ENCODE data around the gene HPCAL1.

Gene HPCAL1

DNA sequence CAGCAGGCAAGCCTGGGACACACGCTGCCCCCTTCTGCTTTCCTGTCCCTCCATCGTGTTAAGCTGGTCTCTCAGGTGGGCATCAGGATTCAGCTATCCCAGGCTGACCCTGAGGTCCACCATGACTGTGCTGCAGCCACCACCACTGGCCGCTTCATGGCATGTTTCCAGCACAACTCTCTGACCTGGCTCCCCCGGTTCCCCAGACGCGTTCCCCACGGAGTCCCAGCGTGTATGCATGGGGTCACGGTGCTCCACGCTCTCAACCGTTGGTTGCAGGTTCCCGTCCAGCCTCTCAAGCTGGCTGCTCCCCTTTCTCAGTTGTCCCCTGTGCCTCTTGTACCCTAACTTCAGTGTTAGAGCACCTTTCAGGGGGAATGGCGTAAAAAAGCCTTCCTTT lies 20.3 kb downstream of the HPCAL1 start:
- DNase-seq (ENCODE audit: low read depth, low spot score): no peak

DNA sequence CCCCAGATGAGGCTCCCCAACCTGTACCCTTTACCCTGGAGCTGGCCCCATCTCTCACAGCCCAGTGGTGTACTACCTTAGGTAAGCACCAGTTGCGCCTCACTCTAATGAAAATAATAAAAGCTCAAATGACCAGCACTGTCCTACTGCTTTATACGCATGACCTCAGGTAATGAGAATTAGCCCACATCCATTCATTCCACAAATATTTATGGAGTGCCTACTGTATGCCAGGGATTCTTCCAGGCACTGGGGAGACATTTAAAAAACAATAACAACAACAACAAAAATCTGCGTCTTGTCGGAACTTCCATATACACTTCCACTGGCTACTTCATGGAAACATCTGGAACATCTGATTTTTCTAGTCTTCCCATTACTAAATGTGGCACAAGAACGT lies 20.8 kb downstream of the HPCAL1 start:
- no peak for DNase-seq (ENCODE audit: low read depth, low spot score)

DNA sequence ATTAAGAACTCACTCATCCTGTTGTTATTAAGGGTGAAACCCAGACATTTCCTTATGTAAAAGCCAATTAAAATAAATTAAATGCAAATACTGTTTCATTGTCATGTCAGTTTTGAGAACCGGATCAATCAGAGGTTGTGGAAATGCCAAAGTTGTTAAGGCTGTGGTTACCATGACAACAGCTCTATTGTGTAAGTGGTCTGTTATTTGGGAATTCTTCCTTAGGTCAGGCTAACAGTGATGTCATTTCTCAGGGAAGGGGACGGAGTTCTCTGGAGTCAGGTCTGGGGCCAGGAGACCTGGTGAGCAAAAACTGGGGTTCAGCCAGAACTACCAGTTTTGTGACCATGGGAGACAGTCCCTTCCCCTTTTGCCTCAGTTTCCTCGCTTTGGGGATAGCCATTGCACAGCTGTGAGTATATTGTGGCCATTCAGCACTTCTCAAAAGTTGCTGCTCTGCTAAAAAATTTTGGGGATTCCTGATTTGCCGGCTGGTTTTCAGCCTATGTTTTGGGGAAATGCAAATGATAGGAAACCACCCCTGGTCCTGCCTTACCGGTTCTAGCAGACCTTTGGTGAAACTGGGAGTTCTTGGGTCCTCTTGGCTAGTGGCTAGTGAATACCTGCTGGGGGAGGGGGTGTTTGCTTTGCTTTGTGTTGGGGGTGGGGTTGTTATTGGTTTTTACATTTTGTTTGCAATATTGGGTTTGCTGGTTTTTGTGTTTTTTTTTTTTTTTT lies 21.6 kb downstream of the HPCAL1 start:
- DNase-seq (ENCODE audit: low read depth, low spot score): no peak

DNA sequence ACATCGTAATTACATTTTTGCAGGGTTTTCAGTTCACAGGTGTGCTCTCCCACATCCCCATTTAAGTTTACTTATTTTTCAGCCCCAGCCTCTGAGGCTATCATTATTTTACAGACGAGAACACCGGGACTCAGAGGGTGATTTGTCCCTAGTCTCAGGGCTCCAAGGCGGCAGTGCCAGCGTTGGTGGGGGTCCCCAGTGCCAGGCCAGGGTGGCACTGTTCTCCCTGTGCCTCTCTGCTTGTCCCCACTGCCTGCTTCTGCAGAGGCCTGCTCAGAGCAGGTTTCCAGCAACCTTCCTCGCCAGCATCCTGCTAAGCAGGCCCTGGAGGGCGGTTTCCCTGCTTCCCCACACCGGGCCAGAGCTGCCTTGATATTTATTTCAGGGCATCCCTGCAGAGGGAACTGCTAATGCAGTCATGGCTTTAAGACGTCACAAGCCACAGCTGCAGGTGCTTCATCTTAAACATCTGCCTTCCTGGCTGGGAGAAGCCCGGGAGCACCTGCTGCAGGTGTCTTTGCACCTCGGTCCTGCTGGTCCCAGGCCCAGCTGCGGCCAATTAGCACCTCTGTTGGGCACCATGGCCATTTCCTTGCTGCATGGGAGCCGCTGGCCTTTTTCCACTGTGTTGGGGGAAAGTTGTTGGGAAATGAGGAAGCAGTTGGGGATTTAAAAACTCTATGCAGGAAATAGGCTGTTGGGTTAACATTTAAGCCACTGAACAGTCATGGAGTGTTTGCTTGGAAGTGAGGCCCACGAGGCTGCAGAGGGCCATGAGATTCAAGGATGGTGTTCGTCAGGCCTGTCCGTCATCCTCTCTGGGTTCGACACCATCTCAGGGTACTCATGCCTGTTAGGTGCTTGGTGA lies 22.8 kb downstream of the HPCAL1 start:
- no peak for DNase-seq (ENCODE audit: low read depth, low spot score)

DNA sequence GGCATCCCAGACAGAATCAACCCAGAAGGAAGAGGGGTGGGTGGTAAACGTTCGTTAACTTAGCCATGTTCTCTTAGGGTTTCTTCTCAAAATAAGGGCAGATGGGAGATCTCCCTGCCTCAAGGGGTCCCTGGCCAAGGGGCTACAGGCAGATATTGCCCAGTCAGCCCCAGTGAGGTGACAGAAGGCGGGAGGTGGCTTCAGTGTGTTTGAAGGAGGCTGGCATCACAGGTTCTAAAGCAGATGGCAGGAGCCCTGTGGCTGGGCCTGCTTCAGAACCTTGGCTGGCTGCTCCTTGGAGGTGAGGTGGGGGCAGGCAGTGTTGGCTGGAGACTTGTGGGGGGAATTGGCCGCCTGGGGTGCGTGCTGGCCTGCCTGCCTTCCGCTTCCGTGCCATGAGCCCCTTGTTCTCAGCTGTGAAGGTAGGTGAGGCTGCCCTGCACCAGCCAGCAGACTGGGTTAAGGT lies 23.5 kb downstream of the HPCAL1 start:
- no peak for DNase-seq (ENCODE audit: low read depth, low spot score)

DNA sequence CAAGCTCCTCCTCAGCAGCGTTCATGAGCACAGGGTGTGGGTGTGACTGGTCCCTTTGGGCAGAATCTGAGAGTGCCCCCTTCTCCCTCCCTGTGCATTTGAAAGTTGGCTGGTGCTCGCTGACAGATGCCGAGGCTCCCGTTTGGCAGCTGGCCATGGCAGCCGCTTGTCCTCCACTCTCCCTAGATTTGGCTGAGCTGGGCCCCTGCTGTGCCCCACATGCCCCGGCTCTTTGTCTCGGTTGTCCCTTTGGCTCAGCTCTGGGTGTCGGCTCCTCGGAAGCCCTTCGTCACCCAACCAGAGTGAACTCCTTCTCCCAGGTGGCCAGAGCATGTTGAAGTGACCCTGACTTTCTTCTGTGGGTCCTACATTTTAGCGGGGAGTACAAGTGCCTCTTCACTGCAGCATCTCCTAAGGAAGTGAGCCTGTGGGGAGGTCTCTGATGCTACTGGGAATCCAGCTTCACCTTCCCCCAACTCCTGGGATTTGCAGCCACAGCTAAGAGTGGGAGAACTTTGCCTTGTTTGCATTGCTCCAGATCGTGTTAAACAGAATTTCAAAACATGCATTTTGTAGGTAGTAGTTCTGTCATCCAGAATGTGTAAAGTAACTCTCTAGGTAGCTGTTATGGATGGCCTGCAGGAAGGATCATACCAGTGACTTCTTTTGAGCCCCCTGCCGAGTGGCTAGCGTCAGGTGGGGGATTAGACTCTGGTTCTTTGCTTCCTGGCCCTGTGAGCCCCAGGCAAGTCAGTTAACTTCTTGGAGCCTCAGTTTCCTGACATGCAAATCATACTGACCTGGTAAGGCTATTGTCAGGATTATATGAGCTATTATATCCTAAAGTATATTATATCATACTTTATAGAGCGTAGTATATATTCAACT lies 24.2 kb downstream of the HPCAL1 start:
- DNase-seq (ENCODE audit: low read depth, low spot score): no peak

DNA sequence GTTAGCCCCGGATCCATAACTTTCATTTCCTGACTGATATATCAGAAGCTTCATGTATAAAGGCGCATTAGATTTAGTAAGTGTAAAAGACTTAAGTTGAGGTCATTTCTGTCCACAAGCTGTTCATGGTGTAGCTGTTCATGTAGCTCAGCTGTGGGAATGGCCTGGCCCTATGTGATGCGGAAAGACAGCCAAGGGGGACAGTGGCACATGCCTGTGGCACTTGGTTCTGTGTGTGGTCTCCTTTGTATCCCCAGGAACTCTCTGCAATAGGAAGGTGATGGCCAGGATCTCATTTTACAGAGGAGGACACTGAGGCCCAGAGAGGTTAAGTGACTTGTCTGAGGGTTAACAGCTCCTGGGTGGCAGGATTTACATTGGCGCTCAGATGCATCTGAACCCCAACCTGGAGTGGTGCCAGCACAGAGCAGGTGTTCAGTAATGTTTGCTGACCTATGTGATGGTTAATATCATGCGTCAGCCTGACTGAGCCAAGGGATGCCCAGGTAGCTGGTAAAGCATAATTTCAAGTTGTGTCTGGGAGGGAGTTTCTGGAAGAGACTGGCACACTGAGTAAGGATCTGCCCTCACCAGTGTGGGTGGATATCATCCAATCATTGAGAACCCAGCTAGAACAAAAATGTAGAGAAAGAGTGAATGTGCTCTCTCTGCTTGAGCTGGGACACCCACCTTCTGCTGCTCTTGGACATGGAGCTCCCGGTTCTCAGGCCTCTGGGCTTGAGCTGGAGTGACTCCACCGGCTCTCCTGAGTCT lies 25.4 kb downstream of the HPCAL1 start:
- DNase-seq (ENCODE audit: low read depth, low spot score): no peak

DNA sequence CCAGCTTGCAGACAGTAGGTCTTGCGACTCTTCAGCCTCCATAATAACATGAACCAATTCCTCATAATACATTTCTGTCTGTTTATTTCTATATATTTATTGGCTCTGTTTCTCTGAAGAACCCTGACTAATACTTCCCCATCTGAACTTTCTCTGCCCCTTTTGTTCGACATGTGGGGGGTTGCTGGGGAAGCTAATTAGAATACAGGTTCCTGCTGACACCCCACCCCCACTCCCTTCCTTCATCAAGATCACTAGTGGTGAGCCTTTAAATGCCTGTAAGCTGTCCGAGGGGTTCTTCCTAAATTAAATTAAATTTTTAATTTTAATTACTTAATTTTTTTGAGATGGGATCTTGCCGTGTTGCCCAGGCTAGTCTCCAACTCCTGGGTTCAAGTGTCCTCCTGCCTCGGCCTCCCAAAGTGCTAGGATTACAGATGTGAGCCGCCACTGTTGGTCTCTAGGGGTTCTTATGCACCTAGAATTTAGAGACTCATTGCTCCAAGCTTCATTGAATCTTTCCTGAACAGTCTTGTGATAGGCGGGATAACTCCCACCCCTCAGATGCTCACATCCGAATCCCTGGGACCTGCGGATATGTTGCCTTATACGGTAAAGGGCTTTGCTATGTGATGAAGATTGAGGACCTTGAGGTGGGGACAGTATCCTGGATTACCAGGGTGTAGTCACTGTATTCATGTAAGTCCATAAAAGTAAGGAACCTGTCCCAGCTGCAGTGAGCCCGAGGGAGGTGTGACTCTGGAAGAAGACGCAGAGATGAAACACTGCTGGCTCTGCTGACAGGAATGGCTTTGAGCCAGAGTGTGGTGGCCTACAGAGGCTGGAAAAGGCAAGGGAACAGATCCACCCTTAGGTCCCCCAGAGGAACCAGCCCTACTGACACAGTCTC lies 26.2 kb downstream of the HPCAL1 start:
- DNase-seq (ENCODE audit: low read depth, low spot score): no peak

DNA sequence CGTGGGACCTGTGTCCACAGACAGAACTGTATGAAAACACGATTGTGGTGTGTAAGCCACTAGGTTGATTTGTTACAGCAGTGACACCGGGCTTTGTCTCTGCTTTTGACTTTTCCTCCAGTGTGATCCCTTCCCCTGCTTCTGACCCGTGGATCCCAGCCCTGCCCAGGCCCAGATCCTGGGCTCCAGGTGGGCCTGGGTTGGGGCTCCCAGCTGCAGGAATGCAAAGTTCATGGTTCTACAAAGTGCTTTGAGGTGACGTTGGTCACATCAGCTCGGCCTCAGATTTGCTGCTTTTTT lies 26.8 kb downstream of the HPCAL1 start:
- no peak for DNase-seq (ENCODE audit: low read depth, low spot score)

DNA sequence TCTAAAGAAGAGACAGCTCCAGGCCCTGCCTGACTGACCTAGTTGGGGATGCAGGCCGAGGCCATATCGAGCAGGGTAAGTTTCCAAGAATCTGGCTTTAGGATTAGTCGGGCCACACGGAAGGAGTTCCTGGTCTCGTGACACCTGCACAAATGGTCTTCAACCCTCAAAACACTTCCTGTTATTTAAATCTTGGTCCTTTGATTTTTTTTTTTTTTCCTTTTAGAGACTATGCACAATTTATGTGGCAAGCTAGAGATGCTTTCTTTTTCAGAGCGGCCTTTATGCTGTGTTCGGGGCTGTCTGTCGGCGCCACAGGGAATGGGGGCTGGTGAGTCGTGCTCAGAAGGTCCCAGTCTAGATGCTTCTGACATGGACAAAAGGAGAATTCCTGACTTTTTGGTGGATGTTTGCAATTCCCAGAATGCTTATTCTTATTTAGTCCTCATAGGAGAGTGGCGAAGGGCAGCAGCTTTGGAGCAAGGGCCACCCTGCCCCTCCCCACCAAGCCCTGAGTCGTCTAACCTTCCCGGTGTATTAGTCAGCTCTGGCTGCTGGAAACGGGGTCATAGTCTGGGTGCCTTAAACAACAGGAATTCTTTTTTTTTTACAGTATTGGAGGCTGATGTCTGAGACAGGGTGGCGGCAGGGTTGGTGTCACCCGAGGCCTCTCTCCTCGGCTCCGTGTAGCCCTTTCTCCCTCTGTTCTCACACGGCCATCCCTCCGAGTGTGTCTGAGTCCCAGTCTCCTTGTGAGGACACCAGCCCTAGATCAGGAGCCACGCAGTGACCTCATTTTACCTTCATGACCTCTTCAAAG lies 27.4 kb downstream of the HPCAL1 start:
- no peak for DNase-seq (ENCODE audit: low read depth, low spot score)

DNA sequence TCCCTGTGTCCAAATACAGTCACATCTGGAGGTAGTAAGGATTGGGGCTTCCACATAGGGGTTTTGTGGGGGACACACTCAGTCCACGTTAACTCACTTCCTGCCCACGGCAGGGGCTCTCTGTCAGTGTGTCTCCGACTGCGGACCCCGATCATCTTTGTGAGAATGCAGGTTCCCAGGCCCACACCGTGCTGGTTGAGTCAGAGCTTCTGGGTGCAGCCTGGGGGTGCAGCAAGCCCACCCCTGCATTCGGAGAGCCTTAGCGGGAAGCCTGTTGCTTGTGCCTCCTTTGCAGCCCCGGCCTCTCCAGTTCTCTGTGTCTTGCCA lies 28.0 kb downstream of the HPCAL1 start:
- DNase-seq (ENCODE audit: low read depth, low spot score): no peak

DNA sequence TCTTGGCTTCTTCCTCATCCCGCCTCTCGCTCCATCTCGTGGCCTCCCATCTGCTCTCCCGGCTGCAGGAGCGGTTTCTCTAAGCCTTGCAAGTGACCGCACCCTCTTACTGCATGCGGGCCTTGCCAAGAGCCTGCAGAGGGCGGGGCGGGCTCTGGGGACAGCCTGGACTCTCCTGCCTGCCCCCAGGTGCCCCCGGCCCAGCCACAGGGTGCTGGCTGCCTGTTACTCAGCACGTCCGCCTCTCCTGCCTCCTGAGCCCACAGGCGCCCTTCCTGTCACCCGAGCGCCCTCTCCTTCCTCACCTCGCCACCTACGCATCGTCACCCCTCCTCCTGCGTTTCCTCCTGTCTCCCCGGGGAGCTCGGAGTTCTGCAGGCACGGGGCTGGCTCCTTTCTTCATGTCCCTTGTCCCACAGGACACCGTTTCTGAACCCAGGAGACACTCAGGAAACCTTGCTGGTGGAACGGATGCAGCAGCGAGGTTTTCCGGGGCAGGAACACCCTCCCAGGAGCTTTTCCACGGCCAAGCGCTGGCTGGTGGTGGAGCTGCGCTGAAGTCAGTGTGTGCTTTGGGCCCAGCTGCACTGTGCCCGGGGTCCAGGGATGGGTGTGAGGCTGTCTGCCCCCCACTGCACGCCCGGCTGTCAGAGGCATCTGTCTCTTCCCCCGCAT lies 28.5 kb downstream of the HPCAL1 start:
- DNase-seq (ENCODE audit: low read depth, low spot score): peak; percentile 42

DNA sequence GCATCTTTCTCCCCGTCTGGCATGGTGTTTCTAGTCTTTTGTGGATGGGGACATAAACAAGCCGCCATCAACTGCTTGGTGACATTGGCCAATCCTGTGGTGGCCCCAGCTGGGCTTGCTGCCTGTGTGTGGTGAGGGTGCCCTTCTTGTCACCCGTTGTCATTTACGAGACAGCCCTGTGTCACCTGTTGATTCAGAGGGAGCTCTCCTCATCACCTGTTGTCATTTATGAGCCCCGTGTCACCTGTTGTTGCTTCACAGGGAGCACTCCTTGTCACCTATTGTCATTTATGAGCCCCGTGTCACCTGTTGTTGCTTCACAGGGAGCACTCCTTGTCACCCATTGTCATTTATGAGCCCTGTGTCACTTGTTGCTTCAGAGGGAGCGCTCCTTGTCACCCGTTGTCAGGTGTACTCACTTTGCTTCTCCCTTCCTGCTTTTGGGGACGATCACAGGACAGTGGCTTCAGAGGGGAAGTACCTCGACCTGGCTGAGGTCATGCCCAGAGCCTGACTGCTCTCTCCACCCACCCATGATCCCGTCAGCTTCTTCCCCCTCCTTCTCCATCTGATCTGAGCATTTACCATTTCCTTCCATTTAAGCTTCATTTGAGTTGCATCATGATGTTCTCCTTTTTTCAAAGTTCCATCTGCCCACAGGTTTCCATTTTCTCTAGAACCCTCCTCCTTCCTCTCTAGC lies 29.1 kb downstream of the HPCAL1 start:
- no peak for DNase-seq (ENCODE audit: low read depth, low spot score)

DNA sequence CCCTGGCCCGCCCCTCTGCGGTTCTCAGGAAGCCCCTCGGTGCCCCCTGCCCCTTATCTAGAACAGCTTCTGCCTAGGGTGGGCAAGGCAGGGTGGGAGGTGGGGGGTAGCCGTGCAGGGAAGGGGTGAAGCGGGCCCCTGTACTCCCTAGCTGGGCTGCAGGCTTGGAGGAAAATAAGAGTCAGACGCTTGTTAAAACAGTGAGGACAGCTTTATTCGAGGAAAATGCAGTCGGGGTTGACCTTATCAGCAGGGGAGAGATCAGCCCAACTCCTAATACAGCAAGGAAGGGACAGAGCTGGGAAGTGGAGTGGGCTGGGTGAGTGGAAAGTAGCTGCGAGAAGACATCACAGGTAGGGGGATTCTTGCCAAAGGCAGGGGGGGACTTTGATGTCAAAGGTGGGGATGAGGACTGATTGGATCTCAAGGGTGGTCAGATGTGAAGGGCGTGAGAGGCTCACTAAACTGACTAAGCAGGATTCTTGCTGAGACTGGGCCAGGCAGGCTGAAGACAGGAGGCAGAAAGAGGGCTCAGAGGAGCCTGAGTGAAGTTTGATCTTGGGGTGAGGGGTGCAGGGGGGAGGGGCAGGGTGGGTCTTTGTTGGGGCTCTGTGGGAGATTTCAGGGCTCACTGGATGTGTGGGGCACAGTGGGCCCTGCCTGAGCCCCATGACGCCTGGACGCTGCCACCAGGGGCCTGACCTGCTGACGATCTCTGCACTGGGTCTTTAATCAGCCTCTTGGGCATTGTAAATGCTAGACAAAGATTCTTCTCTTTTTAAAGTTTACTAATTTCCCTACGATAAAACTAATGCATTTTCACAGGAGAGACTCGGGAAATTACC lies 29.9 kb downstream of the HPCAL1 start:
- no peak for DNase-seq (ENCODE audit: low read depth, low spot score)

DNA sequence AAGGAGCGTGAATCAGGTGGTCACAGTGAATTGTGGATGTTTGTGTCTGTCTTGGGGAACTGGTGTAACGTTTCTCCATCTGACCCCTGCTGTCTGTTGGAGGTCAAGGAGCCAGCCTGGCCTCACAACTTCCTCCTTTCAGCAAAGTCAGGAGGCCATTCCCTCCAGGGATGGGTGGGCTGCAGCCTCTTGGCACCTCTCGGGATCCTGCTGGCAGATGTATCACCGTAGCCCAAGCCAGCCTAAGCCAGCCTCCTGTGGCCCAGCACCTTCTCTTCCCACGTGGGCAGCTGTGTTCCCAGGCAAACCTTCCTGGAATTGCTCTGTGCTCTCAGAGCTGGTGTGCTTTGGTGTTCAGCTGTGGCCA lies 30.5 kb downstream of the HPCAL1 start:
- DNase-seq (ENCODE audit: low read depth, low spot score): no peak

DNA sequence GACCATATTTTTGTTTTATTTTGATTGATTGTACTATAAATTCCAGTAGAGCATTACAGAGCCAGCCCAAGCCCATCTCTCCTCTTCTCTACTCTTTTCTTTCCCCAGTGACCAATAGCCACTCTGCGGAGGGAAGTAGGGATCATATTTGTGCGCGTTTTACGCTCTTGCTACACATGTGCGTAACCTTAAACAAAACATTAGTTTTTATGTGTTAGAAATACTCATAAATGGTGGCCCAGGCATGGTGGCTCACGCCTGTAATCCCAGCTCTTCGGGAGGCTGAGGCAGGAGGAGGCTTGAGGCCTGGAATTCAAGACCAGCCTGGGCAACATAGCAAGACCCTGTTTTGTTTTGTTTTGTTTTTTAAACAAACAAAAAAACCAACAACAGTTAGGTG lies 31.3 kb downstream of the HPCAL1 start:
- DNase-seq (ENCODE audit: low read depth, low spot score): no peak

DNA sequence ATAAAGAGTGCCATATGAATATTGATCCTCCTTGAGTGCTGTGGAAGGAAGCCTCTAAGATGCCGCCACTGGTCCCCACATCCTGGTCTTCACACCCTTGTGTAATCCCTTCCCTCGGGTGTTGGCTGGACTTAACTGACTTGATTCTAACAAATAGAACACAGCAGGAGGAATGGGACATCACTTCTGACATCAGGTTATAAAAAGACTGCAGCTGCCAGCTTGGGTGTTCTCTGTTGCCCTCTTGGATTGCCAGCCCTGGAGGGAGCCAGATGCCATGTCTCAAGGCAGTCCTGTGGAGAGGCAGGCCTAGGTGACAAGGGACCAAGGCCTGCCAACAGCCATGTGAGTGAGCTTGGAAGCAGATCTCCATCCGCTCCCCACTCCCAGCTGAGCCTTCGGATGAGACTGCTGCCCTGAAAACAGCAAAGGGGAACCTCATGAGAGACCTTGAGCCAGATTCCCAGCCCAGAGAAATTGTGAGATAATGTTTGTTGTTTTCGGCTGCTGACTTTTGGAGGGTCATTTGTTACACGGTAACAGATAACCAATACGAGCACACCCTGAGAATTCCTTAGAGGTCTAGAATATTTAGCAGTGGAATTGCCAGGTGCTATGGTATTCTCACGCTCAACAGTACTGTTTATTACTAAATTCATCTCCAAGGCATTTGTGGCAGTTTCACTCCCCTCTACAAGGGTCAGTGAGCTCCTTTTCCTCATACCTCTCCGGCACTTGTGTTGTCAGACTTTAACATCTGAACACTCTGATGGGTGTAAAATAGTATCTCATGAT lies 32.5 kb downstream of the HPCAL1 start:
- DNase-seq (ENCODE audit: low read depth, low spot score): no peak
